ENCODE measurements around the gene ALG3. TPM values are rescaled to one million over a fixed set of nuclear protein-coding genes. Genes with fewer than 3 reads are reported as not detected.

ALG3 gene
- total and polyA plus RNA-seq, 9 of the 15 experiments (the other 6 are each of a cell fraction or from before 2014, with no cell fraction given) = 37.5 to 107 (median 80.1) TPM

DNA sequence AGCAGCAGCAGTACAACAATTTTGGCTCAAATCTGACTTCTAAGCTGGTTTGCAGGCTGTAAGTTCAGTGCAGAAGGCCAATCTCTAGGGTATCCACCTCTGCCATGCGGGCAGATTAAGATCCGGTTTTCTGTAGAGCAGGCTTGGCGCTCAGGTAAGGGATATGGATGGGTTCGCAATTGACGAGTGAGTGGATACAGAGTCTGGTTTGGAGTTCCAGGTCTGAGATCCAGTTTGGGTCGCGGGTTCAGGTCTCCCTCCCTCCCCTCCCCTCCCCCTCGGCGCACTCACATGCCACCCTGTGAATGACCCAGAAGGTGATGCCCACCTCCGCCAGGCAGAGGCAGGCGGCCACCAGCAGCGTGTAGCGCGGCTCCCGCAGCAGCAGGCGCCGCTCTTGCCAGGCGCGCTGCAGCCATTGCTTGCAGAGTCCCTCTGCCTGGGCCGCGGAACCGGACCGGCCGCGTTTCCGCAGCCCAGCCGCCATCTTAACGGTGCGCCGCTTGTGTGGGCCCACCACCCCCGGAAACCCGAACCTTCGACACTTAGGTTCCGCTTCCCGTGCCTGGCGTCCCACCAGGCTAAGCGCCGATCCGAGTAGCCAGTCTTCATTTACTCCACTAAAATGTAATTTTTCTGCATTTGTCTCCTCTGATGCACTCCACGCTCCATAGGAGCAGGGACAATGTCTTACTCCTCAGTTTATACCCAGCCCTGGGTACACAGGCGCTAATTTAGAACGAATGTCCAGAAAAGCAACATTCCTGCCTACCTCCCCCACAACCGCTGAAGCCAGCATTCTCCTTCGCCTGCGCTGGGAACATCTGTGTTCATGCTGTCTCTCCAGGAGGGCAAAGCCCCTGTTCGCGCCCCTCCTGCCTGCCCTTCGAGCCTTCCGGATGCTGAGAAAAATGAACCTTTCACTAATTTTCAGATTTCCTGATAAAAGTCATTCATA, at the start of gene ALG3 (continued):
- TF ChIP-seq, protein P1, sequence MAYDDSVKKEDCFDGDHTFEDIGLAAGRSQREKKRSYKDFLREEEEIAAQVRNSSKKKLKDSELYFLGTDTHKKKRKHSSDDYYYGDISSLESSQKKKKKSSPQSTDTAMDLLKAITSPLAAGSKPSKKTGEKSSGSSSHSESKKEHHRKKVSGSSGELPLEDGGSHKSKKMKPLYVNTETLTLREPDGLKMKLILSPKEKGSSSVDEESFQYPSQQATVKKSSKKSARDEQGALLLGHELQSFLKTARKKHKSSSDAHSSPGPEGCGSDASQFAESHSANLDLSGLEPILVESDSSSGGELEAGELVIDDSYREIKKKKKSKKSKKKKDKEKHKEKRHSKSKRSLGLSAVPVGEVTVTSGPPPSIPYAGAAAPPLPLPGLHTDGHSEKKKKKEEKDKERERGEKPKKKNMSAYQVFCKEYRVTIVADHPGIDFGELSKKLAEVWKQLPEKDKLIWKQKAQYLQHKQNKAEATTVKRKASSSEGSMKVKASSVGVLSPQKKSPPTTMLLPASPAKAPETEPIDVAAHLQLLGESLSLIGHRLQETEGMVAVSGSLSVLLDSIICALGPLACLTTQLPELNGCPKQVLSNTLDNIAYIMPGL (CRISPR knock-in tag; IDR thresholded peaks at IDR 0.05) = peak; percentile 61; the same call in 1 of the 2 replicates
- TF ChIP-seq PTBP1 (IDR thresholded peaks at IDR 0.05; ENCODE audit: low read depth, low read length) = no peak
- peak; percentile 43 to 48; a peak in 2 of 4 replicates for TF ChIP-seq SIX5 (IDR thresholded peaks at IDR 0.05; ENCODE audit: borderline replicate concordance in 1 of 2, insufficient read depth in 1 of 2, low read depth in 1 of 2, low read length in 2 of 2)
- peak; percentile 30 for TF ChIP-seq SMAD1 (IDR thresholded peaks at IDR 0.05; ENCODE audit: low read depth, low read length, partially characterized antibody)
- no peak for TF ChIP-seq SREBF2 (CRISPR knock-in tag; IDR thresholded peaks at IDR 0.05)
- no peak for TF ChIP-seq ZNF57 (CRISPR knock-in tag; IDR thresholded peaks at IDR 0.05)
- peak; percentile 94 for TF ChIP-seq GABPA (tag; conservative IDR thresholded peaks at IDR 0.05; ENCODE audit: low read depth)
- peak; percentile 73 for TF ChIP-seq ELF1 (tag; IDR thresholded peaks at IDR 0.05)
- TF ChIP-seq ZNF217 (CRISPR knock-in tag; IDR thresholded peaks at IDR 0.05) = no peak
- peak; percentile 89 for TF ChIP-seq NEUROD1 (IDR thresholded peaks at IDR 0.05; ENCODE audit: borderline replicate concordance, low read depth, low read length, partially characterized antibody)
- peak; percentile 66; the same call in 1 of the 2 replicates for TF ChIP-seq ESRRA (IDR thresholded peaks at IDR 0.05; ENCODE audit: borderline replicate concordance, low read depth)
- TF ChIP-seq RB1 (IDR thresholded peaks at IDR 0.05; ENCODE audit: low read depth) = peak; percentile 97
- TF ChIP-seq PCBP2 (IDR thresholded peaks at IDR 0.05; ENCODE audit: low read depth, low read length, poor library complexity, severe bottlenecking) = no peak
- peak; percentile 95 for TF ChIP-seq ZEB2 (IDR thresholded peaks at IDR 0.05)
- peak; percentile 65; the same call in 1 of the 2 replicates for TF ChIP-seq KLF1 (tag; IDR thresholded peaks at IDR 0.05)
- peak; percentile 89 for TF ChIP-seq PCBP1 (IDR thresholded peaks at IDR 0.05; ENCODE audit: low read depth, low read length, poor library complexity, severe bottlenecking)
- TF ChIP-seq PTRF (tag; IDR thresholded peaks at IDR 0.05) = no peak
- peak; percentile 61 to 89; a peak in 3 of 4 replicates for TF ChIP-seq NONO (IDR thresholded peaks at IDR 0.05; ENCODE audit: low read depth in 2 of 2, low read length in 1 of 2)
- TF ChIP-seq FOXA1 (IDR thresholded peaks at IDR 0.05; ENCODE audit: borderline replicate concordance) = no peak
- TF ChIP-seq TRIM24 (IDR thresholded peaks at IDR 0.05) = peak in 1 of 2 experiments; percentile 92; a peak in 2 of 4 replicates
- 0 out of 2 replicates have a peak, but pooled peaks have one; percentile 25 for TF ChIP-seq E2F3 (CRISPR knock-in tag; IDR thresholded peaks at IDR 0.05)
- peak in 1 of 2 experiments; percentile 64; a peak in 1 of 3 replicates for TF ChIP-seq CBX3 (IDR thresholded peaks at IDR 0.05; ENCODE audit: borderline replicate concordance in 1 of 2, low read length in 2 of 2)
- TF ChIP-seq CTCFL (IDR thresholded peaks at IDR 0.05; ENCODE audit: borderline replicate concordance, insufficient read depth, low read depth, low read length, poor library complexity, severe bottlenecking) = no peak
- no peak for TF ChIP-seq ARID1B (IDR thresholded peaks at IDR 0.05)

Measured in K562 (cell line).